ENCODE data around the gene TMEM167A. TPM values are rescaled to one million over a fixed set of nuclear protein-coding genes. Genes with fewer than 3 reads are reported as not detected.

The TMEM167A gene
- total RNA-seq, 4 donors from 2014 or later: 23.5 to 53.4 (median 39.5) TPM

- ATAC-seq: no peak
- WGBS, 2 donors (ENCODE audit: low coverage in 1 of 2): 37 to 40% methylated on average over 3 of the region's 3 CpGs
- Histone ChIP-seq H3K27me3 (no peaks in the 10 kb centered on the region), H3K4me3 (no peak overlapping the region), H3K27ac (peak overlapping the region in 2 of 4 donors; percentile 10 to 19), H3K36me3 (peaks cover 0 to 25% of the 10 kb centered on the region in 2 donors), H3K9me3 (no peaks in the 10 kb centered on the region), H3K4me1 (no peaks in the 10 kb centered on the region)
- no peak for TF ChIP-seq POLR2AphosphoS5 (IDR thresholded peaks at IDR 0.05)
- no peak for TF ChIP-seq POLR2A (IDR thresholded peaks at IDR 0.05)
- no peak for TF ChIP-seq CTCF (IDR thresholded peaks at IDR 0.05)
- no peak for TF ChIP-seq EP300 (IDR thresholded peaks at IDR 0.05)
Observed at GRCh38 chr5:83049370-83049885, 27.8 kb downstream of the TMEM167A start.

- ATAC-seq: peak; percentile 68
- TF ChIP-seq POLR2AphosphoS5 (IDR thresholded peaks at IDR 0.05) (no peak), POLR2A (IDR thresholded peaks at IDR 0.05) (no peak), EP300 (IDR thresholded peaks at IDR 0.05) (no peak), CTCF (IDR thresholded peaks at IDR 0.05) (no peak)
Observed at GRCh38 chr5:83048811-83049210, 28.4 kb downstream of the TMEM167A start.

GRCh38 chr5:83048277-83048676 lies 28.9 kb downstream of the TMEM167A start:
- ATAC-seq: no peak
- Histone ChIP-seq H3K27me3 (no peaks in the 10 kb centered on the region), H3K27ac (no peak overlapping the region), H3K4me3 (no peak overlapping the region), H3K36me3 (peaks cover 0 to 25% of the 10 kb centered on the region in 2 donors), H3K4me1 (no peaks in the 10 kb centered on the region), H3K9me3 (no peaks in the 10 kb centered on the region)
- TF ChIP-seq POLR2AphosphoS5 (IDR thresholded peaks at IDR 0.05) (no peak), CTCF (IDR thresholded peaks at IDR 0.05) (no peak), EP300 (IDR thresholded peaks at IDR 0.05) (no peak), POLR2A (IDR thresholded peaks at IDR 0.05) (no peak)
- WGBS, 2 donors (ENCODE audit: low coverage in 1 of 2): 69 to 80% methylated on average over 2 to 3 of the region's 3 CpGs

More at GRCh38 chr5:83048811-83049210, 28.4 kb downstream of the TMEM167A start:
- Histone ChIP-seq H3K4me1 (no peaks in the 10 kb centered on the region), H3K4me3 (no peak overlapping the region), H3K27ac (peak overlapping the region in 2 of 4 donors; percentile 10 to 19), H3K9me3 (no peaks in the 10 kb centered on the region), H3K27me3 (no peaks in the 10 kb centered on the region), H3K36me3 (peaks cover 0 to 25% of the 10 kb centered on the region in 2 donors)
- 73 to 100% methylated on average over 1 to 2 of the region's 2 CpGs for WGBS, 2 donors (ENCODE audit: low coverage in 1 of 2)

GRCh38 chr5:83044926-83045325 lies 32.3 kb downstream of the TMEM167A start:
- H3K4me3 ChIP-seq: no peak overlapping the region
- no peak overlapping the region for H3K27ac ChIP-seq
- no peaks in the 10 kb centered on the region for H3K9me3 ChIP-seq
- TF ChIP-seq POLR2AphosphoS5 (IDR thresholded peaks at IDR 0.05) (no peak), EP300 (IDR thresholded peaks at IDR 0.05) (no peak), CTCF (IDR thresholded peaks at IDR 0.05) (no peak), POLR2A (IDR thresholded peaks at IDR 0.05) (no peak)
- no peaks in the 10 kb centered on the region for H3K4me1 ChIP-seq
- WGBS, 2 donors (ENCODE audit: low coverage in 1 of 2): 40 to 68% methylated on average over 1 to 2 of the region's 2 CpGs
- H3K36me3 ChIP-seq: no peaks in the 10 kb centered on the region
- no peaks in the 10 kb centered on the region for H3K27me3 ChIP-seq
- no peak for ATAC-seq

GRCh38 chr5:83042507-83042906 lies 34.7 kb downstream of the TMEM167A start:
- no peaks in the 10 kb centered on the region for H3K36me3 ChIP-seq
- WGBS, 2 donors (ENCODE audit: low coverage in 1 of 2): 87 to 100% methylated on average over 2 to 3 of the region's 3 CpGs
- no peaks in the 10 kb centered on the region for H3K9me3 ChIP-seq
- no peak for ATAC-seq
- no peaks in the 10 kb centered on the region for H3K27me3 ChIP-seq
- no peak overlapping the region for H3K4me3 ChIP-seq
- TF ChIP-seq POLR2A (IDR thresholded peaks at IDR 0.05): no peak
- H3K4me1 ChIP-seq: no peaks in the 10 kb centered on the region
- no peak overlapping the region for H3K27ac ChIP-seq

Measured in gastroesophageal sphincter (tissue), 4 donors.